Fibroblast of skin of left quadriceps (primary cell): ENCODE data around the gene SOX18.
"Not testable (repeated sequence)": the region's sequence is repeated elsewhere in the genome, so short reads cannot be mapped to it uniquely, and the experiment has no call there.

Experiments
- DNase-seq, 2 experiments: peaks; one replicate each; pipeline ENCODE4 v3.0.0-alpha.2; 2013; ENCODE audit warnings: low read depth in 2 of 2

Gene SOX18

DNA sequence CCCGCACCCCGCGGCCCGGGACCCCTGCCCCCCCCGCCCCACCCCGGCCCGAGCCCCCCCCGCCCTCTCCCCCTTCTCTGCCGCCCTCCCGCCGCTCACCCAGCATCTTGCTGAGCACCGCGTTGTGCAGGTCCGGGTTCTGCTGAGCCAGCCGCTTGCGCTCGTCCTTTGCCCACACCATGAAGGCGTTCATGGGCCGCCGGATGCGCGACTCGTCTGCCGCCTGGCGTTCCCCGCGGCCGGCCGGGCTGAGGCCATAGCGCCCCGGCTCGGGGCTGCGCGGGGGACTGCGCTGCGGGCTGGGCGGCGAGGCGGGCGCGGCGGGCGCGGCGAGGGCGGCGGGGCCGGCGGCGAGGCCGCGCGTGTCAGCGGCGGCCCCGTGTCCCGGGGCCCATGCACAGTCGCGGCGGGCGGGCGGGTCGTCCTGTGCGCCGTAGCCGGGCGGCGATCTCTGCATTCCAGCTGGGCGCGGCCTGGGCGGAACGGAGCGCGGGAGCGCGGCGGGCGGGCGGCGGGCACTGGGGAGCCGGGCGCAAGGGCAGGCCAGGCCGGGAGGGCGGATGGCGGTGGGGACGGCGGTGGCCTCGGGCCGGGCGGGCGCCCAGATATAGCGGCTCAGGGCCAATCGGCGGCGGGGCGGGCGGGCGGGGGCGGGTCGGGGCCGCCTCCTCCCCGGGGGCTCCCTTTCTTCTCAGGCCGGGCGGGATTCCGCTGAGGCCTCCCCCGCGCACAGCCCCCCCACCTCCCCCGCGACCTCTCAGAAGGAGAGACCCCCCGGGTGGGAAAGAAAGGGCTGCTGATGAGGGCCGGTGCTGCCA is at the start of gene SOX18:
Gene SOX18, minus strand, starts transcription at position 580 of the 818 bp plus-strand sequence. Its CDS starts 123 bp downstream, at position 457.
- DNase-seq: no peak

- no peak for DNase-seq
These were observed 49.1 kb upstream of the SOX18 start for GRCh38 chr20:64098471-64099013.

GRCh38 chr20:64096535-64096934 is 47.1 kb upstream of the SOX18 start:
- no peak for DNase-seq

GRCh38 chr20:64095927-64096326 is 46.5 kb upstream of the SOX18 start:
- no peak for DNase-seq

DNA sequence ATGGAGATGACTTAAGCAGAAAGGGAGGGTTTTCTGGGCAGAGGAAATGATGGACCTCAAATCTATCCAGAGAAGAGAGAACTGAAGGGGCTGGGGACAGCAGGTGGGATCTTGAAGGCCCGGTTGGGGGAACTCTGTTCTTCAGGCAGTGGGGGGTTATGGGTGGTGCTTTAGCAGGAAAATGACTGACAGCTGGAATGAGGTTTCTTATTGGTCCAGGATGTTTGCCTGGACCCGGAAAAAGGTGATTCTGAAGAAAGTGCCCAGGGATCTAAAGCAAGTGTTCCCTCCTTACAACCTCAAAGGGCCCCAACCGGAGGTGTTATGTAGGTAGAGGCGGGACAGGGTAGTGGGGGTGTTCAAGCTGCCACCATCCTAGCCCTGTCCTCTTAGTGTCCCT is 46.0 kb upstream of the SOX18 start:
- DNase-seq: no peak

- no peak for DNase-seq
These were observed 43.6 kb upstream of the SOX18 start for GRCh38 chr20:64093013-64093503.

- no peak for DNase-seq
These were observed 43.0 kb upstream of the SOX18 start for GRCh38 chr20:64092258-64093012.

DNA sequence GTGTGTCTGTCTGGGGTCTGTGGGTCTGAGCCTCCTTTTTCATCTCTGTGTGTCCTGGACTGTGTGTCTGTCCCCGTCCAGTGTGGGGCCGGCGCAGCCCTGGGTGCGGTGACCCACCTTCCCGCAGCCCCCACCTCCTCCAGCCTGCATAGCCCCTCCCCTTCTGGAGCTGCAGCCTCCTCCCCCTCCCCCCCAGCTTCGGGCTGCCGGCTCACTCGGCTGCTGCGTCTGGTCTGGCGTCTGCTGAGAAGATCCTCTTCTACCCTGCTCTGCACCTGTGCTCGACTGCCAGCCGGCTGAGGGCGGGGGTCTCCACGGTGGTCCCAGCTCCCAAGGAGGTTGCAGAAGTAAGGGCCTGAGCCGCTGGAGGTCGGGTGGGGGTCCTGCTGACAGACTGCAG is 42.3 kb upstream of the SOX18 start:
- no peak for DNase-seq

- no peak for DNase-seq
These were observed 41.9 kb upstream of the SOX18 start for GRCh38 chr20:64091340-64091739.

DNA sequence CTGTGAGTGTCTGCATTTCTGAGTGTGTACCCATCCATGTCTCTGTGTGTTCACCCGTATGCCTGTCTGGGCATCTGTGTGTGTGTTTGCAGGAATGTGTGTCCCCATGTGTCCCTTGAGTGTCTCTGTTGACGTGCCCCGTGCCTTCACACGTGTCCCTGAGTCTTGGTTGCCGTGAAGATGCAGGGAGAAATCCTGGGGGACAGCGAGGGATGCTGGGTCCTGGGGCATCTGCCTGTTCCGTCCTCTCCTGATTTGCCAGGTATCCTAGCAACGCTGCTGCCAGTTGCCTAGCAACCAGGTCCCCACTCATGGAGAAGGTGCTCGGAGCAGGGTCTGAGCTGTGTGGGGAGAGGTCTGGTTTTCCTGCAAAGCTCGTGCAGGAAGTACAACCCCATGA is 40.7 kb upstream of the SOX18 start:
- no peak for DNase-seq

DNA sequence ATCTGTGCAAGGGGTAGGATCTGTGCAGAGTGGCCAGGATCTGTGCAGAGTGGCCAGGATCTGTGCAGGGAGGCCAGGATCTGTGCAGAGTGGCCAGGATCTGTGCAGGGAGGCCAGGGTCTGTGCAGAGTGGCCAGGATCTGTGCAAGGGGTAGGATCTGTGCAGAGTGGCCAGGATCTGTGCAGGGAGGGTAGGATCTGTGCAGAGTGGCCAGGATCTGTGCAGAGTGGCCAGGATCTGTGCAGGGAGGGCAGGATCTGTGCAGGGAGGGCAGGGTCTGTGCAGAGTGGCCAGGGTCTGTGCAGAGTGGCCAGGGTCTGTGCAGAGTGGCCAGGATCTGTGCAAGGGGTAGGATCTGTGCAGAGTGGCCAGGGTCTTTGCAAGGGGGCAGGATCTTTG is 39.1 kb upstream of the SOX18 start:
- DNase-seq: not testable (repeated sequence)

GRCh38 chr20:64087226-64087825 is 37.9 kb upstream of the SOX18 start:
- DNase-seq: not testable (repeated sequence)

- DNase-seq: no peak
These were observed 37.4 kb upstream of the SOX18 start for GRCh38 chr20:64086801-64087200.

DNA sequence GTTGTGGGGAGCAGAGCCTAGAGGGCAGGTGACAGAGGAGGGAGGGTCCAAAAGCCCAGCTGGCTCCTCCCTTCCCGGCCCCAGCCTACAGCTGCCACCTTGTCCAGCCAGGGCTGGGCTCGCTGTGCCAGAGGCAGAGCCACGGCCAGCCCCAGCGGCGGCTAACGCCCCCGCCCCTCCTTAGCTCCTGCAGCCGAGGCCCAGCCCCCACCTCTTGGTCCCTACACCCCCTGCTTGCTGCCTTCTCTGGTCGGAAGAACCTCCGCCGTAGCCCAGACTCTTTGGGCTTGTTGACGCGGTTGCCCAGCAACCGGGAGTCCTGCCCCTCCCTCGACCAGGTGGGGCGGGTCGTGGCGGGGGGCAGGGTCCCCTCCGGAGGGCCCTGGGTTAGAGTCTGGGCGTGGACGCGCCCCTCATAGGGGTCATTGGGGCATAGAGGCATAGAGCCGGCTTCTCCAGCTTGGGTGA is 35.3 kb upstream of the SOX18 start:
- DNase-seq: no peak

GRCh38 chr20:64083804-64084684 is 34.6 kb upstream of the SOX18 start, which contains the start of gene LKAAEAR1:
Gene LKAAEAR1 (minus strand): TSS chr20:64084398. CDS start chr20:64084219, 179 bp downstream.
- no peak for DNase-seq

DNA sequence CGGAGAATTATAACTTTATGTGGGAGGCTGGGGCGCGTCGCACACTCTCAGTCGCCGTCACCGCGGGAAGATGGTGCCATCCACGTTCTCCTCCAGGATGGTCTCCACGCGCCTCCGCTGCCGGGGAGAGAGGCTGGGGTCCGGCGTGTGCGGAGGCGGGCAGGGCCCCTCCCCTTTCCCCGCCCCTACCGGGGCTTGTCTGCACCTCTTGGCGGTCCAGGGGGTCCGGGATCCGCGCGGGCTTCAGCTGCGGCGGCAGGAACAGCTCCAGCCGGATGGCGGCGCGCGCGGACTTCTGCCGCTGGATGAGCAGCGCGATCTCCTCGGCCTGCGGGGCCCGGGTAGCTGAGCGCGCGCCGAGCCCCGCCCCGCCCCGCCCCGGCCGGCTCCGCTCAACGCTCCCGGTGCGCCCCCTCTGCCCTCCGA is 34.0 kb upstream of the SOX18 start:
- peak in 1 of 2 experiments; percentile 30 for DNase-seq

DNA sequence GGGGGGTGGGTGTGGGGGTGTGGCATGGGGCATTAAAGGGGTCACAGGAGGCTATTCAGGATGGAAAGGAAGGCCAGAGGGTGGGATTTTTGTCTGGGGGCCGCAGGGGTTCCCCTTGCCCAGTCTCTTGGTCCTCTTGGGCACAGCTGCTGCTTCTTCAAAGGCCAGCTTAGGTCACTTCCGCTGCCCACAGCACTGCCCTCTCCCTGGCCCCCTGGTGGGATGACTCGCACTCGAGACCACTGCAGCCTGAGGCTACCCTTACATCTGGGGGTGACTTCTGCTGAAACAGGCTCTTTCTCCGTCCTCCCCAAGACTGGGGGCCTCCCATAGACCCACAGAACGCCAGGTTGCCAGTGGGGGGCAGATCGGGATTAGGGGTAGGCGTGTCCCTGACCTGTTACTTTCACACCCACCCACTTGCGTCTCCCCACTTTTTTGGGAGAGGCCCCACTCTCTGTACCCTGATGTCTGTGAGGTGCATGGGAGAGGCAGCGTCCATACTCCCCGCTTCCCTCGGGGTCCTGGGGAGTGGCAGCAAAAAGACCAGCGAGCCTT is 33.5 kb upstream of the SOX18 start:
- no peak for DNase-seq

- no peak for DNase-seq
These were observed 32.8 kb upstream of the SOX18 start for GRCh38 chr20:64082126-64082731.

- no peak for DNase-seq
These were observed 32.2 kb upstream of the SOX18 start for GRCh38 chr20:64081624-64081964.
